SU-DHL-6 (cell line): ENCODE measurements around the gene PTBP3.
"Not testable (repeated sequence)": the region's sequence is repeated elsewhere in the genome, so short reads cannot be mapped to it uniquely, and the experiment has no call there.

ENCODE experiments used
- H2AFZ ChIP-seq: fragments of 200-600 bp; sonication (generic); 2 replicates; pipeline ENCODE4 v1.6.1; 2014; ENCODE audit warnings: low read depth, mild to moderate bottlenecking, moderate library complexity, mixed read lengths, antibody characterized with exemption, low read length; ENCODE audit not compliant: severe bottlenecking
- H3F3A ChIP-seq: fragments of 200-600 bp; shearing (Covaris generic); 2 replicates; pipeline ENCODE4 v1.6.0; 2016; ENCODE audit warnings: antibody characterized with exemption, mild to moderate bottlenecking; ENCODE audit not compliant: insufficient read depth
- H3K27ac ChIP-seq: fragments of 200-600 bp; sonication (generic); 2 replicates; pipeline ENCODE4 v1.5.1; 2016; ENCODE audit warnings: low read depth, mild to moderate bottlenecking, low read length, moderate library complexity, mixed read lengths
- H3K27me3 ChIP-seq: fragments of 200-600 bp; sonication (generic), shearing (Covaris generic); 2 replicates; pipeline ENCODE4 v1.6.0; 2014; ENCODE audit warnings: mild to moderate bottlenecking, low read length
- H3K36me3 ChIP-seq: fragments of 200-600 bp; sonication (generic); 2 replicates; pipeline ENCODE4 v1.6.1; 2014; ENCODE audit warnings: mild to moderate bottlenecking, low read length, mixed read lengths
- H3K4me2 ChIP-seq: fragments of 300-600, 200-600 bp; shearing (Covaris generic), sonication (generic); 2 replicates; pipeline ENCODE4 v1.6.0; 2014; ENCODE audit warnings: low read length, low read depth, mild to moderate bottlenecking; ENCODE audit not compliant: poor library complexity, severe bottlenecking
- H3K4me3 ChIP-seq: fragments of 200-600 bp; sonication (generic); 2 replicates; pipeline ENCODE4 v1.5.1; 2014; ENCODE audit warnings: antibody characterized with exemption, low read length, mild to moderate bottlenecking, mixed read lengths; ENCODE audit not compliant: insufficient read depth, poor library complexity, severe bottlenecking
- H3K79me2 ChIP-seq: fragments of 200-600 bp; sonication (generic); 2 replicates; pipeline ENCODE4 v1.6.1; 2014; ENCODE audit warnings: mild to moderate bottlenecking, low read length, moderate library complexity; ENCODE audit not compliant: insufficient read depth
- H3K9ac ChIP-seq: fragments of 200-600 bp; sonication (generic); 2 replicates; pipeline ENCODE4 v1.7.0; 2014; ENCODE audit warnings: mild to moderate bottlenecking, low read length
- H3K9me2 ChIP-seq: fragments of 200-600 bp; sonication (generic); replicated peaks from 2 replicates; pipeline ENCODE4 v1.6.1; 2014; ENCODE audit warnings: low read length; ENCODE audit not compliant: insufficient read depth
- H3K9me3 ChIP-seq: fragments of 200-600 bp; sonication (generic); 2 replicates; pipeline ENCODE4 v1.6.1; 2014; ENCODE audit warnings: low read length, mixed read lengths; ENCODE audit not compliant: insufficient read depth
- H4K20me1 ChIP-seq: fragments of 200-600 bp; sonication (generic); 2 replicates; pipeline ENCODE4 v1.6.1; 2014; ENCODE audit warnings: low read depth, mild to moderate bottlenecking, antibody characterized with exemption, low read length, moderate library complexity, mixed read lengths
- EZH2phosphoT487 ChIP-seq: fragments of 200-600 bp; sonication (generic), shearing (Covaris generic); conservative IDR thresholded peaks from 2 replicates; pipeline ENCODE4 v1.6.1; 2018; ENCODE audit warnings: mild to moderate bottlenecking, antibody characterized with exemption, low read length, moderate library complexity, mixed read lengths
- TF ChIP-seq, protein P1 (sequence below): fragments of 200-600 bp; sonication (generic); IDR thresholded peaks from one replicate; pipeline ENCODE4 v1.5.1; 2017; ENCODE audit warnings: antibody characterized with exemption, mild to moderate bottlenecking, low read length, moderate library complexity; ENCODE audit not compliant: insufficient read depth, poor library complexity, severe bottlenecking

Gene PTBP3

DNA sequence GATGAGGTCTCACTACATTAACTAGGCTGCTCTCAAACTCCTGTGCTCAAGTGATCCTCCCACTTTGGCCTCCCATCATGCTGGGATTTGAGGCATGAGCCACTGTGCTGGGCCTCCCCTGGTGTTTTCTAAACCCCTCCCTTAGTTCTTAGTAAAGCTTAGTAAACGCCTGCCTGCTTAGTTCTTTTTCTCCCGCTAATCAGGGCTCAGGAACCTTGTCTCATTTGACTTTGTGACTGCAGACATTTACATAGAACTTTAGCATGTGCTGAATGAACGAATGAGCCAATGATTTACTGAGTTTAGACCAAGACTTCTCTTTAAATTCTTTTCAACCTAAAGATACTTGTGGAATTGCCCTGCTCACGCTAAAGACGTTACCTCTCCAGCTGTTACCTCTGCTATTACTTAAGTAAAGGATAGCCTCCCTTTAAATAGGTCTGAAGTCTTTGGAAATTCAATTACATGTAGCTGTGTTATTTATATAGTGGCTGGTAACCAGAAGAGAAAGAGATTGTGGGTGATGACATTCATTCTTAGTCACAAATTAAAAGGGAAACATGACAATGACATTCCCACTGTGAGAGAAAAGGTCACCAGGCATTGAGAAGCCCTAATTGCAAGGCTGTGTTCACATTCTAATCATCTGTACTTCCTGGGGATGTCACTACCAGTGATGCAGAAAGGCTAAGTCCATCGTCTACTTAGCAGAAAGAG, 139.7 kb downstream of the PTBP3 start:
- no peaks in the 10 kb centered on the region for H3K36me3 ChIP-seq
- no peaks in the 10 kb centered on the region for H3K27me3 ChIP-seq
- no peaks in the 10 kb centered on the region for H3F3A ChIP-seq
- H3K9me2 ChIP-seq, result no peaks in the 10 kb centered on the region
- no peaks in the 10 kb centered on the region for H3K9me3 ChIP-seq
- no peaks in the 10 kb centered on the region for H4K20me1 ChIP-seq
- no peaks in the 10 kb centered on the region for H3K79me2 ChIP-seq
- no peak overlapping the region for H3K27ac ChIP-seq
- H2AFZ ChIP-seq, result no peak overlapping the region
- TF ChIP-seq, protein P1, sequence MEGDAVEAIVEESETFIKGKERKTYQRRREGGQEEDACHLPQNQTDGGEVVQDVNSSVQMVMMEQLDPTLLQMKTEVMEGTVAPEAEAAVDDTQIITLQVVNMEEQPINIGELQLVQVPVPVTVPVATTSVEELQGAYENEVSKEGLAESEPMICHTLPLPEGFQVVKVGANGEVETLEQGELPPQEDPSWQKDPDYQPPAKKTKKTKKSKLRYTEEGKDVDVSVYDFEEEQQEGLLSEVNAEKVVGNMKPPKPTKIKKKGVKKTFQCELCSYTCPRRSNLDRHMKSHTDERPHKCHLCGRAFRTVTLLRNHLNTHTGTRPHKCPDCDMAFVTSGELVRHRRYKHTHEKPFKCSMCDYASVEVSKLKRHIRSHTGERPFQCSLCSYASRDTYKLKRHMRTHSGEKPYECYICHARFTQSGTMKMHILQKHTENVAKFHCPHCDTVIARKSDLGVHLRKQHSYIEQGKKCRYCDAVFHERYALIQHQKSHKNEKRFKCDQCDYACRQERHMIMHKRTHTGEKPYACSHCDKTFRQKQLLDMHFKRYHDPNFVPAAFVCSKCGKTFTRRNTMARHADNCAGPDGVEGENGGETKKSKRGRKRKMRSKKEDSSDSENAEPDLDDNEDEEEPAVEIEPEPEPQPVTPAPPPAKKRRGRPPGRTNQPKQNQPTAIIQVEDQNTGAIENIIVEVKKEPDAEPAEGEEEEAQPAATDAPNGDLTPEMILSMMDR, result no peak
- TF ChIP-seq EZH2phosphoT487, result no peak
- H3K4me2 ChIP-seq, result no peak overlapping the region
- H3K4me3 ChIP-seq, result no peak overlapping the region
- no peak overlapping the region for H3K9ac ChIP-seq

DNA sequence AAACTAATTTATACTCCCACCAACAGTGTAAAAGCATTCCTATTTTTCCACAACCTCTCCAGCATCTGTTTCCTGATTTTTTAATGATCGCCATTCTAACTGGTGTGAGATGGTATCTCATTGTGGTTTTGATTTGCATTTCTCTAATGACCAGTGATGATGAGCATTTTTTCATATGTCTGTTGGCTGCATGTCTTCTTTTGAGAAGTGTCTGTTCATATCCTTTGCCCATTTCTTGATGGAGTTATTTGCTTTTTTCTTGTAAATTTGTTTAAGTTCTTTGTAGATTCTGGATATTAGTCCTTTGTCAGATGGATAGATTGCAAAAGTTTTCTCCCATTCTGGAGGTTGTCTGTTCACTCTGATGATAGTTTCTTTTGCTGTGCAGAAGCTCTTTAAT, 143.1 kb downstream of the PTBP3 start:
- H3K79me2 ChIP-seq, H3K9ac ChIP-seq, H3F3A ChIP-seq, H3K9me2 ChIP-seq, H2AFZ ChIP-seq, H3K4me3 ChIP-seq, H3K36me3 ChIP-seq, H3K27ac ChIP-seq, H3K27me3 ChIP-seq, H3K9me3 ChIP-seq, H3K4me2 ChIP-seq, H4K20me1 ChIP-seq: not testable (repeated sequence)

DNA sequence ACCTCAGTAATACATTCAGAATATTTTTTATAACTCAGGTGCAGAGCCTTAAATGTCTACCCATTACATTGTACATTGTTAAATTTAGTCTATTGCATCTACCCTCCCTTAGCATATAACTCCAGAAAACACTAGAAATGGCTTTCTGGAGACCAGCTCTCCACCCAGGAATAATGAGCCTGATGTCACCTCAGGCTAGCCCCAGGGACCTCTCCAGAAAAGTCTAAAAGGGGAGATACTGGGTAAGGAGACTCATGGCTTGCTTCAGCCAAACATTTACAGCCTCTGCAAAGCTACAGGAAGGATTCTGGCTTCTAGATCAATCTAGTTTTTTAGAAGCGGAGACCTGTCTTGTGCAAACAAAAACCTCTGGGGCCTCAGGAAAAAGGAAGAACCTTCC, 144.5 kb downstream of the PTBP3 start:
- Histone ChIP-seq H2AFZ (no peak overlapping the region), H3K4me3 (no peak overlapping the region), H3K36me3 (no peaks in the 10 kb centered on the region), H3K27ac (no peak overlapping the region), H4K20me1 (no peaks in the 10 kb centered on the region), H3K9me2 (no peaks in the 10 kb centered on the region), H3F3A (no peaks in the 10 kb centered on the region), H3K27me3 (no peaks in the 10 kb centered on the region), H3K9ac (no peak overlapping the region), H3K9me3 (no peaks in the 10 kb centered on the region), H3K79me2 (no peaks in the 10 kb centered on the region), H3K4me2 (no peak overlapping the region)
- TF ChIP-seq EZH2phosphoT487, result no peak
- TF ChIP-seq, protein P1, result no peak

DNA sequence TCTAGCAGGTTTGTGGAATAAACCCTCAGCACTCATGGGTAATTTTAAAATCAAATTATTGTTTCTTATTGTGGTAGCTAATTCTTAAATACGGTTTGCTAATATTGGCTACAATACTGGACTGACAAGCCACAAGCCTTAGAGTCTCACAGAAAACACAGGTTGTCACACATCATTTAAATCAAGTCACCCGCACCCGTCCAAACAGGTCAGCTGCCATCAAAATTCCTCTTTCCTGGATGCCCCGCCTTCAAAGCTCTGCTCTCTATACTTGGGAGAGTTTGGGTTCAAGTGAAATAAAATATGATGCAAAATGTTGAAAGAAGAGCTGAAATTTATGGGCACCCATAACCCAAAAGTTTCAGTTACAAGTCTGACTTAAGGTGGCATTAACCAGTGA, 146.0 kb downstream of the PTBP3 start:
- TF ChIP-seq EZH2phosphoT487, result no peak
- TF ChIP-seq, protein P1, result no peak
- Histone ChIP-seq H3K4me2 (no peak overlapping the region), H3F3A (no peaks in the 10 kb centered on the region), H3K9me3 (no peaks in the 10 kb centered on the region), H3K27me3 (no peaks in the 10 kb centered on the region), H4K20me1 (no peaks in the 10 kb centered on the region), H3K4me3 (no peak overlapping the region), H3K27ac (no peak overlapping the region), H3K36me3 (no peaks in the 10 kb centered on the region), H3K79me2 (no peaks in the 10 kb centered on the region), H3K9me2 (no peaks in the 10 kb centered on the region), H3K9ac (no peak overlapping the region), H2AFZ (no peak overlapping the region)
